HAP-1 (cell line): ENCODE data around the gene TNKS2.
"Not testable (repeated sequence)": the region's sequence is repeated elsewhere in the genome, so short reads cannot be mapped to it uniquely, and the experiment has no call there.

Experiments
- DNase-seq, 2 experiments: peaks; one replicate each; pipeline ENCODE4 v3.0.0-alpha.2; 2016 to 2020; ENCODE audit warnings: low spot score in 2 of 2
- H3K27me3 ChIP-seq: fragments of 250-450 bp; sonication (Bioruptor Pico); 2 replicates; pipeline ENCODE4 v1.5.1; 2020; ENCODE audit warnings: low read depth, mild to moderate bottlenecking, moderate library complexity
- H3K36me3 ChIP-seq: fragments of 250-450 bp; sonication (Bioruptor Pico); replicated peaks from 2 replicates; pipeline ENCODE4 v1.5.1; 2020; ENCODE audit warnings: mild to moderate bottlenecking
- H3K4me1 ChIP-seq: fragments of 250-450 bp; sonication (Bioruptor Pico); 2 replicates; pipeline ENCODE4 v1.5.1; 2020; ENCODE audit warnings: mild to moderate bottlenecking
- H3K4me3 ChIP-seq: fragments of 250-450 bp; sonication (Bioruptor Pico); 2 replicates; pipeline ENCODE4 v1.5.1; 2020; ENCODE audit warnings: mild to moderate bottlenecking, moderate library complexity
- H3K9me3 ChIP-seq: fragments of 250-450 bp; sonication (Bioruptor Pico); 2 replicates; pipeline ENCODE4 v1.5.1; 2020; ENCODE audit warnings: mild to moderate bottlenecking, moderate library complexity
- in situ Hi-C: fragments of 300-500 bp; cut with MboI; formaldehyde crosslinking; loops from 3 replicates; pipeline ENCODE4 v1.14.3; 2020; ENCODE audit warnings: low sequenced_read_pairs, inconsistent platforms, mixed read lengths

The TNKS2 gene

DNA sequence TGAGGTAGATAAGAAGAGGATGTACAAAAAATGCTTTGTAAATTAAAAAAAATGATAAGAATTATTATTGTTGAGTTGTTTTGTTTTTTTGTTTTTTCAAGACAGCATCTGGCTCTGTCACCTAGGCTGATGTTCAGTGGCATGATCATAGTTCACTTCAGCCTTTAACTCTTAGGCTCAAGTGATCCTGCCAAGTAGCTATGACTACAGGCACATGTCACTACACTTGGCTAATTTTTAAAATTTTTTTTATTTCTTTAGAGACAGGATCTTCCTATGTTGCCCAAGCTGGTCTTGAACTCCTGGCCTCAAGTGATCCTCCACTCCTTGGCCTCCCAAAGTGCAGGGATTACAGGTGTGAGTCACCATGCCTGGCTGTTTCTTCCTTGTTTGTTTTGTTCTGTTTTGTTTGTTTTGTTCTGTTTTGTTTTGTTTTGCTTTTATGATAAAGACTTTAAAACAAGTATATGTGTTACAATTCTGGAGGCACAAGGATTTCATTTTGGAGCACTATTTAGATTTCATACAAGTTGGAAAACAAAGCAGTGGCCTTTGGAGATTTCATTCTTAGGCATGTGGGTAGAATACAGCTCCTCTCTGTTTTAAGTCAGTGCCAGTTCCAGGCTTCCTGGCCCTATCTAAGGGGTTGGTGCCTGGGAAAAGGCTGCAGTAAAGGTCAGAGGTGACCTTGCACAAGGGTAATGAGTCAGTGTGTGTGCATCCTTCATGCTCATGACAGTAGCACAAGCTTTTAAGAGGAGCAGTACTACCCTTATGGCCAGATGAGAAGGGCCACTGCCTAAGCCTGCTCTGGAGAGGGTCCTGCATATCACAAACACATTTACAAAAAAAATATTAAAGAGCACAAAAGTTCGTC is 93.1 kb downstream of the TNKS2 start:
- Histone ChIP-seq H3K36me3 (no peaks in the 10 kb centered on the region), H3K4me1 (no peaks in the 10 kb centered on the region), H3K4me3 (no peak overlapping the region), H3K9me3 (no peaks in the 10 kb centered on the region), H3K27me3 (no peaks in the 10 kb centered on the region)
- in situ Hi-C loops, result no loop called here
- DNase-seq, result no peak

DNA sequence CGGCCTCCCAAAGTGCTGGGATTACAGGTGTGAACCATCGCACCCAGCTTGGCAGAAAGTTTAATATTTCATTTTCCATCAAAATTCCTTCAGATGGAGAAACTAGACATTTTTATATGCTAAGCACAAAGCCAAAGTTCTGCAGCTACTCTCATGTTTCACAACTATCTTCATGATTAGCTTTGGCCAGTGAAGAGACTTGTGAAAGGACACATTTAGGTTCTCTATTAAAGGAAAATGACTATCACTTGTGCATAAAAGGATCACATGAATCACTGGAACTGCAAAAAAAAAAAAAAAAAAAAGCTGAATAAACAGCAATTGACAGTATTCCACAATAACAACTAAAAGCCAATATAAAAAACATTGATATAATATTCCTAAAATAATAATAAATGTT is 94.8 kb downstream of the TNKS2 start:
- in situ Hi-C loops, result no loop called here
- H3K4me1 ChIP-seq, result peaks cover 4% of the 10 kb centered on the region; the same call in 1 of the 2 replicates
- no peaks in the 10 kb centered on the region for H3K9me3 ChIP-seq
- no peaks in the 10 kb centered on the region for H3K36me3 ChIP-seq
- no peak overlapping the region for H3K4me3 ChIP-seq
- H3K27me3 ChIP-seq, result no peaks in the 10 kb centered on the region
- no peak for DNase-seq

DNA sequence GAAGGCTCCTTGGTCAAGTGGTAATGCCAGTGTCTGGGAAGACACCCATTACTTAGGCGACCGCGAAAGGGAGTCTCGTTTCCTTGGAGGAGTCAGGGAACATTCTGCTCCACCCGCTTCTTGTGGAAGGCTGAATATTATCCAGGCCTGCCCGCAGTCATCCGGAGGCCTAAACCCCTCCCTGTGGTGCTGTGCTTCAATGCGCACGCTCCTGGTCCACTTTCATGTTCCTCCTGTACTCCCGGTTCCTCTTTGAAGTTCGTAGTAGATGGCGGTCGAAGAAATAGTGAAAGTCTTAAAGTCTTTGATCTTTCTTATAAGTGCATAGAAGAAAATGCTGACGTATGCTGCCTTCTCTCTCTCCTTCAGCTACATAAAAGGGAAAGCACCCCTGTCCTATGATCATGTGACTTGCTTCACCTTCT is 96.0 kb downstream of the TNKS2 start:
- H3K36me3 ChIP-seq, DNase-seq, H3K27me3 ChIP-seq, H3K4me3 ChIP-seq, in situ Hi-C loops, H3K9me3 ChIP-seq, H3K4me1 ChIP-seq: not testable (repeated sequence)

DNA sequence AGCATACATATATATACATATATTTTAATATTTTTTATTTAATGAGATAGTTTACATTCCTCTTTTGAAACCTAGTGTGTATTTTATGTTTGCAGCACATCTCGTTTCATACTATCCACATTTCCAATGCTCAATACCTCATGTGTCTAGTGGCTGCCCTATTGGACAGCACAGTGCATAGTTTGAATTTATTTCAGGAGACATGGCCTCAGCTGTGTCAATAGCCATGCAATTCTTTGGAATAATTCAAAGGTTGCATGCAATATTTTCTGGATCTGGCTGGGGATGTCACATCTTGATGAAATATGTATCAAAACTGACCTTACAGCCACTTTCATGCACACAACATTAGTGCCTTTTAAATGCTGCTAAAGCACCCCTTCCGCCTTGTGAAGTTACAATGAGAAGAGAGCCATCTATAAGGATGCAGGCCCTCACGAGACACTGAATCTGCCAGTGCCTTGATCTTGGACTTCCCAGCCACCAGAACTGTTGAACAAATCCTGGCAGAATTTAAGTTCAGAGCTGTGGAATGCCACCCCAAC is 98.1 kb downstream of the TNKS2 start:
- no peaks in the 10 kb centered on the region for H3K36me3 ChIP-seq
- in situ Hi-C loops, result no loop called here
- peaks cover 4% of the 10 kb centered on the region; the same call in 1 of the 2 replicates for H3K4me1 ChIP-seq
- H3K27me3 ChIP-seq, result no peaks in the 10 kb centered on the region
- H3K4me3 ChIP-seq, result no peak overlapping the region
- no peak for DNase-seq
- no peaks in the 10 kb centered on the region for H3K9me3 ChIP-seq

DNA sequence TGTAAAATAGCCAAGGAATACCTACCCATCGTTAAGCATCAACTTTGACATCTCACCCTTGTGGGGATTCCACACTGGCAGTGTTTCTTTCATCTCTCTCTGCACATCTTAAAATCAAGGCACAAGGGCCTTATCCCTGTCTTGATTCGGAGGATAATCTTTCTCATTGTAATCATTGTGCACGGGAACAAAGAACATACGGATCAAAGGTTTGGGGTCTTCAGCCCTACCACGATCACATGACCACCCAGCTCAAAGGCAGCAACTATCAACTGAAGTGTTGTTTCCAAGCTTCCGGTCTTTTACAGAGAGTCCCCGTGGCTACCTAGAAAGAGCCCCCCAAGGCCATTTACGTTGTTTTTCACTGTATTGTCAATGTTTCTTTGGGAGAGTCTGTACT is 99.2 kb downstream of the TNKS2 start:
- Histone ChIP-seq H3K4me1 (peaks cover 4% of the 10 kb centered on the region; the same call in 1 of the 2 replicates), H3K4me3 (no peak overlapping the region), H3K9me3 (no peaks in the 10 kb centered on the region), H3K27me3 (no peaks in the 10 kb centered on the region), H3K36me3 (no peaks in the 10 kb centered on the region; the same call in 1 of the 2 replicates)
- in situ Hi-C loops, result no loop called here
- no peak for DNase-seq

DNA sequence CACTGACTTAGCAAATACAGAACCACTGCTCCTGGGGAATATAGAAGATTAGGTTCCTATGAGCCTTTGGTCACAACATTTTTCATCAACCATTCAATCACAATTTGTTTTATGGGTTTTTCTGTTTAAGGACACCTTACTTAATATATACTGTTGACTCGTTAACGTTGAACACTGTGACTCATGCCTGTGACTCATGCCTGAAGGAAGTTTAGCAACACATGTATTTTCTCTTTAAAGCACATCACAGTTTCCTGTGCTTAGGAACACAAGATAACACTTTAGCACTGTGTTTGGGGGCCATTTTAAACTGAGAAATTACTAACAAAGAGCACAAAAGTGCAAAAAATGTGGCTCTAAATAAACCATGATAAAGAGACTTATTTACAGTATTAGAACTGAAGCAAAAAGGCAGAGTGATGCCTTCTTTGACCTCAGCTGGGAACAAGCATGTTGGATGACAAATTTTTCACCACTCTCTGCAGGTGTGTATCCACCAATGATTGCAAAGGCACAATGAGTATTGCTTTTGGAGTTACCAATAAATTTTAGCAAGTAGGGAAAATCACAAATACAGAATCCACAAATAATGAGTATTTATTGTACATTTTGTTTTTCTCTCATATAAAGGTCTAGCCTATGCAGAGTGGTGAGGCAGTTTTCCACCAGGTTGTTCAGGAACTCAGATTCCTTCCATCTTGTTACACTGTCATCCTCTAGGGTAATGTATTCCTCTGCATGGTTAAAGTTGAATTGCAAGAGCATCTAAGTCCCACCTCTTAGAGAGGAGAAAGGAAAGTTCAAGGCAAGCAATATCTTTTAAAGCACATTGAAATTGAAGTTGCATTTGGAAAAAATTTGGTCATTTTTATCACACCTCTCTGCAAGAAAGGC is 103.8 kb downstream of the TNKS2 start:
- H3K4me1 ChIP-seq, result peaks cover 4% of the 10 kb centered on the region; the same call in 1 of the 2 replicates
- in situ Hi-C loops, result loop anchor here (25.0 kb wide), 3 partner anchors 515 to 990 kb away; partner anchors contain the start of gene ANKRD1
- no peak overlapping the region for H3K4me3 ChIP-seq

DNA sequence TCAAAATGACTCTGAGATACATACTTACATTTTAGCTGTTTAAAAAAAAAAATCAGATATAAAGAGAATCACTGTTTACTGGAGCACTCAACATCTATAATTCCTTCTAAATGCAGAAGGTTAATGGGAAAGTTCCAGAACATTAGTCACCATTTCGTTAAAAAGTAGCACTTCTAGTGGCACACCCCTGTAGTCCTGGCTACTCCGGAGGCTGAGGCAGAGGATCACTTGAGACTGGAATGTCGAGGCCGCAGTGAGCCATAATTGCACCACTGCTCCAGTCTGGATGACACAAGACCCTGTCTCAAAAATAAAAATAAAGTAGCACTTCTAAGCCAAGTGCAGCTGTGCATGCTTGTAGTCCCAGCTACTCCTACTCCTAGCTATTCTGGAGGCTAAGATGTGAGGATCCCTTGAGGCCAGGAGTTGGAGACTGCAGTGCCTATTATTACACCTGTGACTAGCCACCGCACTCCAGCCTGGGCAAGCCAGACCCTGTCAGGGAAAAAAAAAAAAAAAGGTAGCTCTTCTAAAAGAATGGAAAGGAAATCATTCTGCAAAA is 108.9 kb downstream of the TNKS2 start:
- no peak for DNase-seq
- Histone ChIP-seq H3K36me3 (no peaks in the 10 kb centered on the region), H3K9me3 (no peaks in the 10 kb centered on the region), H3K4me1 (peaks cover 9% of the 10 kb centered on the region), H3K27me3 (no peaks in the 10 kb centered on the region), H3K4me3 (no peak overlapping the region)
- in situ Hi-C loops, result loop anchor here (25.0 kb wide), 3 partner anchors 520 to 995 kb away; partner anchors contain the start of gene ANKRD1

More for the DNA sequence above, 103.8 kb downstream of the TNKS2 start:
- no peaks in the 10 kb centered on the region; the same call in 1 of the 2 replicates for H3K36me3 ChIP-seq
- no peaks in the 10 kb centered on the region for H3K9me3 ChIP-seq
- H3K27me3 ChIP-seq, result no peaks in the 10 kb centered on the region
- no peak for DNase-seq

DNA sequence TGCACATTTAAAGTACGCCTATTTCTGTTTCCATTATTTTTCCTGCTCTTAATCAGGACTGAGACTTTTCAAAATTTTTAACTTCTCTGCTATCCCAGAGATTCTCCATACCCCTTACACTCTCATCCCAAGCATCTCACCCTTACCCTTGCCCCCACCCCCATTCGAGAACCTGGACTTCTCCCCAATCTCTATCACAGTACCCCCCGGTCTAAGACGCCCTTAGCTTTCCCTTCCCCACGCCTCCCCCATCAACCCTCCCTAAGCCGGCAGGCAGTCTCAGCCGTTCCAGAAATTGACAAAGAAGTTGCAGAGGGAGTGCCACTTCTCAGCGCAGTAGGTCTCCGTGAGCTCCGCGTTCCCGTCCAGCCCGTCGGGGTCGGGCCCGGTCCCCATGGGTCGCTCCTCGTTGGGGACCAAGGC is 109.7 kb downstream of the TNKS2 start:
- H3K27me3 ChIP-seq, result no peaks in the 10 kb centered on the region
- no peaks in the 10 kb centered on the region for H3K36me3 ChIP-seq
- no peaks in the 10 kb centered on the region for H3K9me3 ChIP-seq
- H3K4me3 ChIP-seq, result peak overlapping the region; percentile 54
- DNase-seq, result peak; percentile 21 to 46
- in situ Hi-C loops, result loop anchor here (25.0 kb wide), 3 partner anchors 521 to 996 kb away; partner anchors contain the start of gene ANKRD1
- H3K4me1 ChIP-seq, result peaks cover 9% of the 10 kb centered on the region

DNA sequence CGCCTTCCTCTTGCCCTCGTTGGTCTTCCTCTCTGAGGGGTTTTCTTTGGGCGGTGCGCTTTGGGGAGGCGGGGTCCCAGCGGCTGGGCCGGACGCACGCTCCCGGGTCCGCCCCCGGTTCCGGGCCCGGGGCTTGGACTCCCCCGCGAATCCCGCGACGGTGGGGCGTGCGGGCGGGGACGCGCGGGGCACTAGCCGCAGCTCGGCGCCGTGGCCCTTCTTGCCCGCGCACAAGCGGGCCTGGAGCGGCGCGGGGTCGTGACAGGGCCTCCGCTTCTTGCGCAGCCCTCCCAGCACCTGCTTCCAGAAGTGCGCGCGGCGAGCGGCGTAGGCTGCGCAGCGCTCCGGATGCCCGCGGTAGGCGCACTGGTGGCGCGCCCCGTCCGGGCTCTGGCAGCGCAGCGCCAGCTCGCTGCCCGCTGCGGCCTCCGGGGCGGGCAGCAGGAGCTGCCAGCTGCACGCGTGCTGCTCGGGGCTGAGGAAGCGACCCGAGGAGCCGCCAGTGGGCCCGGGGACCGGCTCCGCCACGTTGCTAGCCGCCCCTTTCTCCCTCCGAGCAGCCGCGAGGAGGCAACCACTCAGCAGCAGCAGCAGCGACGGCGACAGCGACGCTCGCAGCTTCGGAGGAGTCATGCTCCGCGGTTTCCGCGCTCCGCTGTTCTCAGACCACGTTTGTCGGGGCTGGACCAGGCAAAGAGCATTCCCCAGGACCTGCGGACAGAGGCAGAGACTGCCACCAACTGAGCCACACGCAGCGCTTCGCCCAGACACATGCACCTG is 110.3 kb downstream of the TNKS2 start:
- H3K4me1 ChIP-seq, result peaks cover 9% of the 10 kb centered on the region
- in situ Hi-C loops, result loop anchor here (25.0 kb wide), 3 partner anchors 521 to 996 kb away; partner anchors contain the start of gene ANKRD1
- H3K27me3 ChIP-seq, result no peaks in the 10 kb centered on the region
- peak overlapping the region; percentile 54 for H3K4me3 ChIP-seq
- H3K9me3 ChIP-seq, result no peaks in the 10 kb centered on the region
- H3K36me3 ChIP-seq, result no peaks in the 10 kb centered on the region
- peak; percentile 80 to 89 for DNase-seq

DNA sequence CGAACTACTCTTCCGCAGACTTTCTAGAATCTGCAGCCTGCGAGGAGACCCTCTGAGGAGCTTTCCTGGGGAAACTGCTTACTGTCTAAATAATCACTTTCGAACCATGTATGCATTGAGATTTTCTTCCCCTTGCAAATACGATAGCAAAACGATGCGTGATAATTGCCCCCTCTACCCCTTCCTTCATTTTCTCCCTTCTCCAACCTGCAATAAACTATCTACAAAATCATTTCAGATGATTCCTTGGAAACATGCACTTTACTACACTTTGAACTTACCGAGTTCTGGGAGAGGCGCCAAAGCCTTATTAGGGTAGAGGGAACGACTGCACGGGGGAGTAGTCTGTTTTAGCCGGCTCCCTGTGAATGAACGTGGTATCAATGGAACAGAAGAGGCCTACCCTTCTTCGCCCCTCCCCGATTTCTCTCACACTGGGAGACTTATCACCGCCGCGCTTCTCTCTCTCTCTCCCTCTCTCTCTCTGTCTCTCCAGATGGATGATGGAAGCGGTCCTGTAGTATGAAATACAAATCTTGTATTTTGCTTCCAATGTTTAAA is 111.0 kb downstream of the TNKS2 start, which contains the start of gene FGFBP3:
Gene FGFBP3, minus strand, starts transcription at position 370 of the 561 bp plus-strand sequence. CDS start 517 bp downstream, outside the sequence.
- no peaks in the 10 kb centered on the region for H3K9me3 ChIP-seq
- in situ Hi-C loops, result loop anchor here (25.0 kb wide), 3 partner anchors 522 to 997 kb away; partner anchors contain the start of gene ANKRD1
- DNase-seq, result peak; percentile 81 to 83

DNA sequence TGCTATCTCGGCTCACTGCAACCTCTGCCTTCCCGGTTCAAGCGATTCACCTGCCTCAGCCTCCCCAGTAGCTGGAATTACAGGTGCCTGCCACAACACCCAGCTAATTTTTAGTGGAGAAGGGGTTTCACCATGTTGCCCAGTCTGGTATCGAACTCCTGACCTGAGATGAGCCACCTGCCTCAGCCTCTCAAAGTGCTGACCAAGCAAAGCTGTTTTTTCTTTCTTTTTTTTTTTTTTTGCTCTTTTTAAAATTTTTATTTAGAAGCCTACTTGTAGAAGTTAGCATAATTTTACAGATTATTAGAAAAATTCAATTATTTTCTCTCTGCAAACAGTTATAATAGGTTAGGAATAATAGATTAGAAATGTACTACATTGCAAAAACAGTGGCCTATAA is 112.2 kb downstream of the TNKS2 start:
- no peaks in the 10 kb centered on the region for H3K9me3 ChIP-seq
- in situ Hi-C loops, result loop anchor here (25.0 kb wide), 3 partner anchors 523 to 998 kb away; partner anchors contain the start of gene ANKRD1
- no peak for DNase-seq
- H3K27me3 ChIP-seq, result no peaks in the 10 kb centered on the region
- H3K4me3 ChIP-seq, result no peak overlapping the region
- H3K36me3 ChIP-seq, result no peaks in the 10 kb centered on the region
- peaks cover 9% of the 10 kb centered on the region for H3K4me1 ChIP-seq

More for the DNA sequence above, 111.0 kb downstream of the TNKS2 start, which contains the start of gene FGFBP3:
- Histone ChIP-seq H3K36me3 (no peaks in the 10 kb centered on the region), H3K27me3 (no peaks in the 10 kb centered on the region), H3K4me3 (peak within 1 kb of the TSS; percentile 54), H3K4me1 (peaks cover 9% of the 10 kb centered on the region)
